Stomach (tissue), 4 donors: ENCODE results near the gene CD300E.
"Not testable (repeated sequence)": the region's sequence is repeated elsewhere in the genome, so short reads cannot be mapped to it uniquely, and the experiment has no call there.

Source experiments
- EP300 ChIP-seq: sonication (generic); formaldehyde crosslinking; IDR thresholded peaks from one replicate; pipeline ENCODE4 v1.6.1; 2017; ENCODE audit warnings: antibody characterized with exemption
- POLR2A ChIP-seq, 4 donors: fragments of 450-650 bp; IDR thresholded peaks; one replicate each; pipeline ENCODE4 v1.6.1; 2016; ENCODE audit warnings: antibody characterized with exemption in 4 of 4, control low read depth in 2 of 4, mild to moderate bottlenecking in 1 of 4, moderate library complexity in 1 of 4
- TF ChIP-seq, protein P1 (sequence below), 7 experiments: fragments of 450-650 bp in 4 of 7; fragments of 200-600 bp in 3 of 7; sonication (generic) in 3 of 7; IDR thresholded peaks; one replicate each; pipeline ENCODE4 v1.5.1; 2016 to 2019; ENCODE audit warnings: antibody characterized with exemption in 7 of 7, control low read depth in 2 of 7, mild to moderate bottlenecking in 1 of 7

DNA sequence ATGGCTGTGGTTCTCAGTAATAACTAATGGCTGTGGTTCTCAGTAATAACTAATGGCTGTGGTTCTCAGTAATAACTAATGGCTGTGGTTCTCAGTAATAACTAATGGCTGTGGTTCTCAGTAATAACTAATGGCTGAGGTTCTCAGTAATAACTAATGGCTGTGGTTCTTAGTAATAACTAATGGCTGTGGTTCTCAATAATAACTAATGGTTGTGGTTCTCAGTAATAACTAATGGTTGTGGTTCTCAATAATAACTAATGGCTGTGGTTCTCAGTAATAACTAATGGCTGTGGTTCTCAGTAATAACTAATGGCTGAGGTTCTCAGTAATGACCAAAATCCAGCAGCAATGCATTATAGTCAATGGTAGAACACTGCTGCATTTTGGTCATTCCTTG is 49.9 kb downstream of the CD300E start:
- not testable (repeated sequence) for TF ChIP-seq POLR2A (IDR thresholded peaks at IDR 0.05); EP300
- TF ChIP-seq, protein P1, sequence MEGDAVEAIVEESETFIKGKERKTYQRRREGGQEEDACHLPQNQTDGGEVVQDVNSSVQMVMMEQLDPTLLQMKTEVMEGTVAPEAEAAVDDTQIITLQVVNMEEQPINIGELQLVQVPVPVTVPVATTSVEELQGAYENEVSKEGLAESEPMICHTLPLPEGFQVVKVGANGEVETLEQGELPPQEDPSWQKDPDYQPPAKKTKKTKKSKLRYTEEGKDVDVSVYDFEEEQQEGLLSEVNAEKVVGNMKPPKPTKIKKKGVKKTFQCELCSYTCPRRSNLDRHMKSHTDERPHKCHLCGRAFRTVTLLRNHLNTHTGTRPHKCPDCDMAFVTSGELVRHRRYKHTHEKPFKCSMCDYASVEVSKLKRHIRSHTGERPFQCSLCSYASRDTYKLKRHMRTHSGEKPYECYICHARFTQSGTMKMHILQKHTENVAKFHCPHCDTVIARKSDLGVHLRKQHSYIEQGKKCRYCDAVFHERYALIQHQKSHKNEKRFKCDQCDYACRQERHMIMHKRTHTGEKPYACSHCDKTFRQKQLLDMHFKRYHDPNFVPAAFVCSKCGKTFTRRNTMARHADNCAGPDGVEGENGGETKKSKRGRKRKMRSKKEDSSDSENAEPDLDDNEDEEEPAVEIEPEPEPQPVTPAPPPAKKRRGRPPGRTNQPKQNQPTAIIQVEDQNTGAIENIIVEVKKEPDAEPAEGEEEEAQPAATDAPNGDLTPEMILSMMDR (IDR thresholded peaks at IDR 0.05), result not testable (repeated sequence)
